Measurements from ENCODE around the gene OR8B8. TPM values are rescaled to one million over a fixed set of nuclear protein-coding genes. Genes with fewer than 3 reads are reported as not detected.

Gene OR8B8
- total RNA-seq, 2 donors from 2014 or later: not detected

GRCh38 chr11:124470561-124471227 is 25.2 kb upstream of the OR8B8 start:
- no peaks in the 10 kb centered on the region for H3K36me3 ChIP-seq
- H3K4me3 ChIP-seq: no peak overlapping the region
- intact Hi-C loops (cut with DNase I): no loop called here
- H3K27ac ChIP-seq: no peak overlapping the region
- no peak for TF ChIP-seq CTCF (IDR thresholded peaks at IDR 0.05)
- no peaks in the 10 kb centered on the region for H3K27me3 ChIP-seq
- H3K4me1 ChIP-seq: no peaks in the 10 kb centered on the region
- H3K9ac ChIP-seq (ENCODE audit: low read depth in 2 of 2, low read length in 2 of 2): no peak overlapping the region
- no peak for DNase-seq
- H3K9me3 ChIP-seq: no peaks in the 10 kb centered on the region

- Histone ChIP-seq H3K36me3 (no peaks in the 10 kb centered on the region), H3K4me1 (no peaks in the 10 kb centered on the region), H3K4me3 (no peak overlapping the region), H3K27ac (no peak overlapping the region), H3K27me3 (no peaks in the 10 kb centered on the region), H3K9ac (ENCODE audit: low read depth in 2 of 2, low read length in 2 of 2) (no peak overlapping the region), H3K9me3 (no peaks in the 10 kb centered on the region)
- no peak for DNase-seq
- intact Hi-C loops (cut with DNase I): no loop called here
- no peak for TF ChIP-seq CTCF (IDR thresholded peaks at IDR 0.05)
These were observed 22.0 kb upstream of the OR8B8 start for GRCh38 chr11:124467381-124467927.

- H3K27ac ChIP-seq: no peak overlapping the region
- no peak for TF ChIP-seq CTCF (IDR thresholded peaks at IDR 0.05)
These were observed 19.9 kb upstream of the OR8B8 start for GRCh38 chr11:124465368-124465767.

GRCh38 chr11:124463990-124464389 is 18.5 kb upstream of the OR8B8 start:
- no peaks in the 10 kb centered on the region for H3K4me1 ChIP-seq
- no peak overlapping the region for H3K4me3 ChIP-seq
- no peaks in the 10 kb centered on the region for H3K9me3 ChIP-seq
- no peaks in the 10 kb centered on the region for H3K27me3 ChIP-seq
- TF ChIP-seq CTCF (IDR thresholded peaks at IDR 0.05): no peak
- H3K36me3 ChIP-seq: no peaks in the 10 kb centered on the region
- H3K9ac ChIP-seq (ENCODE audit: low read depth in 2 of 2, low read length in 2 of 2): no peak overlapping the region
- no peak overlapping the region for H3K27ac ChIP-seq
- intact Hi-C loops (cut with DNase I): no loop called here
- DNase-seq: no peak

More at GRCh38 chr11:124465368-124465767, 19.9 kb upstream of the OR8B8 start:
- intact Hi-C loops (cut with DNase I): no loop called here
- no peaks in the 10 kb centered on the region for H3K27me3 ChIP-seq
- H3K9ac ChIP-seq (ENCODE audit: low read depth in 2 of 2, low read length in 2 of 2): no peak overlapping the region
- H3K4me1 ChIP-seq: no peaks in the 10 kb centered on the region
- no peak overlapping the region for H3K4me3 ChIP-seq
- no peaks in the 10 kb centered on the region for H3K36me3 ChIP-seq
- H3K9me3 ChIP-seq: no peaks in the 10 kb centered on the region
- no peak for DNase-seq

GRCh38 chr11:124463324-124463723 is 17.8 kb upstream of the OR8B8 start:
- intact Hi-C loops (cut with DNase I): no loop called here
- Histone ChIP-seq H3K4me3 (no peak overlapping the region), H3K9ac (ENCODE audit: low read depth in 2 of 2, low read length in 2 of 2) (no peak overlapping the region), H3K4me1 (no peaks in the 10 kb centered on the region), H3K9me3 (no peaks in the 10 kb centered on the region), H3K27me3 (no peaks in the 10 kb centered on the region), H3K27ac (no peak overlapping the region), H3K36me3 (no peaks in the 10 kb centered on the region)
- no peak for TF ChIP-seq CTCF (IDR thresholded peaks at IDR 0.05)
- DNase-seq: no peak

All from colonic mucosa (tissue), 4 donors.